AG04450 (cell line): ENCODE data around the gene MAPKAP1. TPM values are rescaled to one million over a fixed set of nuclear protein-coding genes. Genes with fewer than 3 reads are reported as not detected.

Source experiments
- CTCF ChIA-PET: fragments of 300-600, 350-600 bp; formaldehyde crosslinking; extraction: SDS; loops from one replicate; lab custom pipeline; 2022; ENCODE audit warnings: antibody characterized with exemption, inconsistent platforms; lab: Charles Lee
- POLR2A ChIA-PET: fragments of 350-600 bp; formaldehyde crosslinking; extraction: SDS; loops from one replicate; lab custom pipeline; 2021; ENCODE audit warnings: antibody characterized with exemption, inconsistent platforms; lab: Yijun Ruan, JAX
- DNase-seq: peaks from one replicate; pipeline ENCODE4 v3.0.0-alpha.2; 2011; ENCODE audit warnings: low read depth, low spot score
- H3K27ac ChIP-seq: one replicate; pipeline ENCODE4 v1.5.1; 2012; ENCODE audit warnings: low read depth, low read length, control low read depth
- H3K27me3 ChIP-seq: one replicate; pipeline ENCODE4 v1.6.0; 2012; ENCODE audit warnings: low read length; ENCODE audit not compliant: control insufficient read depth, insufficient read depth
- H3K4me3 ChIP-seq: 2 replicates; pipeline ENCODE4 v1.5.1; 2011; ENCODE audit warnings: mild to moderate bottlenecking, low read depth, low read length, control low read depth
- H3K9me3 ChIP-seq: 2 replicates; pipeline ENCODE4 v1.5.1; 2012; ENCODE audit warnings: low read length; ENCODE audit not compliant: control insufficient read depth, insufficient read depth
- polyA plus RNA-seq: library from polyadenylated mRNA; depleted of rRNA; stranded (reverse); fragments of >200 nt; gene quantifications from 2 replicates; pipeline ENCODE4 v1.2.3, GENCODE V29; 2011
- TF ChIP-seq, protein P1 (sequence below): IDR thresholded peaks from 2 replicates; pipeline ENCODE4 v1.5.1; 2011; ENCODE audit warnings: low read depth, low read length, control low read depth, inconsistent platforms

MAPKAP1 gene
- polyA plus RNA-seq, 1 experiment = 140 TPM

DNA sequence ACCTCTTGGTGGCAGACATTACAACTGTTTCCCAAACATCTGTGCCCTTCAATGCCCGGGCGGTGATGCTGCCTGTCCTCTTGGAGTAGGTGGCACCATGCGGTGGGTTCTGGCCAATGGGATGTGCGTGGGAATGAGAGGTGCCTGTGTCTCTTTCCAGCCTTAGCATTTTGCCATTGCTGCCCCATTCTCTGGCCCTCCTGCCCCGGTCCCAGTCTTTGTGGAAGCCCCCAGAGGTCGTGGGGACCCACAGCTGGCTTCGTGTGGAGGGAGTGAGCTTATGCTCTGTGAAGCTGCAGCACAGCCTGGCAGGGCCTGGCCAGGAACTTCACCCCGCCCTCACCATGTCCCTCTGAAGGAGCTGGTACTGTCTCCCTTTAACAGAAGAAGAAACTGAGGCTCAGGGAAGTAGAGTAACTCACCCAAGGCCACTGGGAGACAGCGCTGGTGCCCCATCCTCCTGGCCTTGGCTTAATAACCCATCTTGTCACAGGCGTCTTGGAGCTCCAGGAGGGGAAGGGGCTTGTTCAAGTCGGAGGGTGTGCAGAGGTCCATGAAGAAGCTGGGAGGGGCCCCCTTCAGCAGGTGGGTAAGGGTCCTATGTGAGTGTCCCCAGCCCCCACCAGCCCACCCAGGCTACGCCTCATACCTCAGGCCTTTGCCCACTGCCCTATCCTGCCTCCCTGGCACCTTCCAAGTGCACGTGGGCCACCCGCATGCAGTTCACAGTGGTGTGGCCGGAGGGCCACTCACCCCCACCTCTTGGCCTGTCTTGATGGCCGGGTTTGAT lies 271.8 kb downstream of the MAPKAP1 start:
- TF ChIP-seq, protein P1, sequence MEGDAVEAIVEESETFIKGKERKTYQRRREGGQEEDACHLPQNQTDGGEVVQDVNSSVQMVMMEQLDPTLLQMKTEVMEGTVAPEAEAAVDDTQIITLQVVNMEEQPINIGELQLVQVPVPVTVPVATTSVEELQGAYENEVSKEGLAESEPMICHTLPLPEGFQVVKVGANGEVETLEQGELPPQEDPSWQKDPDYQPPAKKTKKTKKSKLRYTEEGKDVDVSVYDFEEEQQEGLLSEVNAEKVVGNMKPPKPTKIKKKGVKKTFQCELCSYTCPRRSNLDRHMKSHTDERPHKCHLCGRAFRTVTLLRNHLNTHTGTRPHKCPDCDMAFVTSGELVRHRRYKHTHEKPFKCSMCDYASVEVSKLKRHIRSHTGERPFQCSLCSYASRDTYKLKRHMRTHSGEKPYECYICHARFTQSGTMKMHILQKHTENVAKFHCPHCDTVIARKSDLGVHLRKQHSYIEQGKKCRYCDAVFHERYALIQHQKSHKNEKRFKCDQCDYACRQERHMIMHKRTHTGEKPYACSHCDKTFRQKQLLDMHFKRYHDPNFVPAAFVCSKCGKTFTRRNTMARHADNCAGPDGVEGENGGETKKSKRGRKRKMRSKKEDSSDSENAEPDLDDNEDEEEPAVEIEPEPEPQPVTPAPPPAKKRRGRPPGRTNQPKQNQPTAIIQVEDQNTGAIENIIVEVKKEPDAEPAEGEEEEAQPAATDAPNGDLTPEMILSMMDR = no peak
- H3K4me3 ChIP-seq = no peak overlapping the region
- ChIA-PET POLR2A (no interaction called here), CTCF (no interaction called here)
- no peaks in the 10 kb centered on the region for H3K9me3 ChIP-seq
- no peak for DNase-seq
- H3K27me3 ChIP-seq = no peaks in the 10 kb centered on the region
- H3K27ac ChIP-seq = no peak overlapping the region

DNA sequence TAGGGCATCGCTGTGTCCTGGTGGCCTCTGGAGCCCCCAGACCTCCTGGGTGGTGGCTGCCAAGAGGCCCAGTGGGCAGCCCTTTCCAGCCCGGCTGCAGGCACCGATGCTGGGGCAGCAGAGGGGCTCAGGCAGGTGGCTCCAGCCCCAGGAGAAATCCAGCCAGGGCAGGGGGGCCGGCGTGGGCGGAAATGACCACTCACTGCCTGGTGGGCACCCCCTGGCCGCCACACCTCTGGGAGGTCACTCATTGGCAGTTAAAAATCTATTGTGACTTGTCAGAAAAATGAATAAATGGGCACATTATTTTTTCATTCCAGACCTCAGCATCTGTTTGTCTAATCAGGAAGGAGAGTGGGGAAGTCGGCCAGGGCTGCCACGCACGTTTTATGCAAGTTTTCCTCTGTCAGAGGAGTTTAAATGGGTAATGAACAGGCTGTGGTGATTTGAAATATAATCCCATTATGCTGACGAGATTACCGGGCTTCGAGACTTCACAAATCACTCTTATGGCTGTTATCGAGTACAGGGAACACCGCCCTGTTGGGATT lies 273.5 kb downstream of the MAPKAP1 start:
- POLR2A ChIA-PET = no interaction called here
- no peak for DNase-seq
- no peak overlapping the region for H3K27ac ChIP-seq

DNA sequence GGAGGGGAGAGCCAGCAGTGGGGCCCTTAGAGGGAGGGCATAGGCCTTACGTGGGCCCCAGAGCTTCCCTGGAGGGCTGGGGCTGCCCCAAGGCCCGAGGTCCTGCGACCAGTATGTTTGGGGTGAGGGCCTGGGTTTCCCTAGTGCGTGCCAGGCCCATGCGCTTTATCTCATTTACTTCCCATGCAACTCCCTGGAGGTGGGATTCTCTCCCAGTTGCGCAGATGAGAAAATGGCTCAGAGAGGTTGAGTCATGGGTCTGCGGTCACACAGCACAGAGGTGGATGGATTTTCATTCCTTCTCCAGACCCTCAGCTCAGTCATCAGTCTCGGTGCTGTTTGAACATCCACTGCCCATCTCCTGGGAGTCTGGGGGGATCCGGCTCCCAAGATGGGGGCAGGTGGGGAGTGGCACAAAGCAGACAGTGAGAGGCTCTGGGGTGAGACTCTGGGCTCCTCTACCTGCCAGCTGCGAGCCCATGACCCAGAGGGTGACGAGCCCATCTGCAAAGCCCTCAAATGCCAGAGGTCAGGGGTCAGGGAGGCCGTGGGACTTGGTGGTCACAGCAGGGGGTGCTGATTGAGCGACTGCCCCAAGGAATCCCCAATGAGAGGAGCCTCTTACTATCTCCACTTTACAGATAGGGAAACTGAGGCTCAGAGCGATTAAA lies 274.2 kb downstream of the MAPKAP1 start:
- Histone ChIP-seq H3K27ac (no peak overlapping the region), H3K9me3 (no peaks in the 10 kb centered on the region; the same call in 1 of the 2 replicates), H3K27me3 (no peaks in the 10 kb centered on the region), H3K4me3 (no peak overlapping the region)
- DNase-seq = no peak
- ChIA-PET POLR2A (no interaction called here), CTCF (interaction anchor here (0.8 kb wide), 1 partner anchor 13 kb away, joined by 3 read pairs; no protein-coding TSS in a partner anchor)
- TF ChIP-seq, protein P1 = no peak

More for the DNA sequence above, 273.5 kb downstream of the MAPKAP1 start:
- Histone ChIP-seq H3K4me3 (no peak overlapping the region), H3K27me3 (no peaks in the 10 kb centered on the region), H3K9me3 (no peaks in the 10 kb centered on the region; the same call in 1 of the 2 replicates)
- TF ChIP-seq, protein P1 = no peak
- CTCF ChIA-PET = no interaction called here

DNA sequence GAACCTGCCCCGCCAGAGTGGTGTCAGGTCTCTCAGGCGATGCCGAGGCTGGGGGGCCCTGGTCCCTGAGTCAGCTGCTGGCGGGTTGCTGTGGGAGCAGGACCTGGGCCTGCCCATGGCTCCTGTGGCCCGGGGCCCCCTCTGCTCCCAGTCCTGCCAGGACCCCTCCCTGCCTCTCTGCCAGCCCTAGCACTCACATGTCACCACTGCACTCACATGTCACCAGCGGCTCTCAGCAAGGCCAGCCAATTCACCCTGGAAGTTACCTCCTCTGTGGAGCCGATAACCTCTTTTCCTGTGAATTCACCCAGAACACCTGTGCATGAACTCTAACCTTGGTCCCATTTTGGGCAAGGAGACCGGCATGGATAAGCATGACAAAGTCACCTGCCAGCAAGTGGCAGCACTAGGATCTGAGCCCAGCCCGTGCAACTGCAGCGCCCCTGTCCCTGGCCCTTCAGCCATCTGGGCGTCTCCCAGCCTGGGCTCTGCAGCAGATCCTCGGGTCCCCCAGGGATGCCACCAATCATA lies 275.2 kb downstream of the MAPKAP1 start:
- ChIA-PET POLR2A (no interaction called here), CTCF (no interaction called here)
- H3K27me3 ChIP-seq = no peaks in the 10 kb centered on the region
- no peak overlapping the region for H3K4me3 ChIP-seq
- no peak for DNase-seq
- H3K9me3 ChIP-seq = no peaks in the 10 kb centered on the region; the same call in 1 of the 2 replicates
- TF ChIP-seq, protein P1 = no peak
- H3K27ac ChIP-seq = no peak overlapping the region

DNA sequence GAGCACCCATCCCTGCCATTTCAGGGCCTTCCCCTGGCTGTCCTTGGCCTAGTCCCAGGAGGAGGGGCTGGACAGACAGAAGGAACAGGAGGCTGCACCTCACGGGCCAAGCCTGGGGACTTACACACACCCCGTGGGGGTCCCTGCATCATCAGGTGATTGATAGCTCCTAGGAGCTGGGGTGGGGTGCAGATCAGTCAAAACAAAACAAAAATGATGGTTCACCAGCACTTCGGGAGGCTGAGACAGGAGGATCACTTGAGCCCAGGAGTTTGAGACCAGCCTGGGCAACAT lies 276.0 kb downstream of the MAPKAP1 start:
- H3K9me3 ChIP-seq = no peaks in the 10 kb centered on the region; the same call in 1 of the 2 replicates
- H3K4me3 ChIP-seq = no peak overlapping the region
- POLR2A ChIA-PET = no interaction called here
- TF ChIP-seq, protein P1 = no peak
- DNase-seq = no peak
- H3K27ac ChIP-seq = no peak overlapping the region
- no peaks in the 10 kb centered on the region for H3K27me3 ChIP-seq
- CTCF ChIA-PET = no interaction called here
